ENCODE results near the gene MOXD1. TPM values are rescaled to one million over a fixed set of nuclear protein-coding genes. Genes with fewer than 3 reads are reported as not detected.

The MOXD1 gene
- total and polyA plus RNA-seq, 12 donors, result 4.8 to 66.3 (median 41.2) TPM

GRCh38 chr6:132405143-132405915, 4.1 kb upstream of the MOXD1 start:
- TF ChIP-seq CTCF (IDR thresholded peaks at IDR 0.05), result no peak
- no peak for TF ChIP-seq POLR2A (IDR thresholded peaks at IDR 0.05)
- Histone ChIP-seq H3K4me1 (replicated peaks in 1 of 2) (peaks cover 0 to 4% of the 10 kb centered on the region in 2 donors), H3K4me3 (no peak overlapping the region), H3K9me3 (replicated peaks in 1 of 3) (no peaks in the 10 kb centered on the region), H3K36me3 (replicated peaks in 1 of 2) (no peaks in the 10 kb centered on the region), H3K27me3 (no peaks in the 10 kb centered on the region), H3K27ac (no peak overlapping the region)
- 52 to 62% (median 53%) methylated on average over 2 of the region's 2 CpGs for WGBS, 4 donors
- intact Hi-C loops (cut with DNase I), result no loop called here
- no peak for DNase-seq

GRCh38 chr6:132404736-132405135, 3.5 kb upstream of the MOXD1 start:
- no peak overlapping the region for H3K27ac ChIP-seq
- TF ChIP-seq POLR2A (IDR thresholded peaks at IDR 0.05) (no peak), CTCF (IDR thresholded peaks at IDR 0.05) (no peak)
- WGBS, 4 donors, result 50 to 65% (median 53%) methylated on average over 3 of the region's 3 CpGs

GRCh38 chr6:132404330-132404729, 3.1 kb upstream of the MOXD1 start:
- intact Hi-C loops (cut with DNase I), result no loop called here

More at GRCh38 chr6:132404736-132405135, 3.5 kb upstream of the MOXD1 start:
- no peak overlapping the region for H3K4me3 ChIP-seq
- H3K36me3 ChIP-seq (replicated peaks in 1 of 2), result no peaks in the 10 kb centered on the region
- no peaks in the 10 kb centered on the region for H3K27me3 ChIP-seq
- intact Hi-C loops (cut with DNase I), result no loop called here
- peaks cover 0 to 4% of the 10 kb centered on the region in 2 donors for H3K4me1 ChIP-seq (replicated peaks in 1 of 2)
- no peak for DNase-seq
- H3K9me3 ChIP-seq (replicated peaks in 1 of 3), result no peaks in the 10 kb centered on the region

More at GRCh38 chr6:132404330-132404729, 3.1 kb upstream of the MOXD1 start:
- Histone ChIP-seq H3K27me3 (no peaks in the 10 kb centered on the region), H3K4me1 (replicated peaks in 1 of 2) (peaks cover 0 to 4% of the 10 kb centered on the region in 2 donors), H3K9me3 (replicated peaks in 1 of 3) (no peaks in the 10 kb centered on the region), H3K27ac (no peak overlapping the region), H3K4me3 (no peak overlapping the region), H3K36me3 (replicated peaks in 1 of 2) (no peaks in the 10 kb centered on the region)
- DNase-seq, result no peak
- TF ChIP-seq POLR2A (IDR thresholded peaks at IDR 0.05) (no peak), CTCF (IDR thresholded peaks at IDR 0.05) (no peak)
- WGBS, 4 donors, result 70 to 78% (median 73%) methylated on average over 2 of the region's 2 CpGs
